ENCODE measurements around the gene BUB1B.

The BUB1B gene

GRCh38 chr15:40222131-40222530 lies 61.3 kb downstream of the BUB1B start:
- H3K36me3 ChIP-seq (ENCODE audit: insufficient read depth) = peaks cover 9% of the 10 kb centered on the region

GRCh38 chr15:40226736-40227135 lies 65.9 kb downstream of the BUB1B start:
- no peaks in the 10 kb centered on the region for H4K20me1 ChIP-seq (ENCODE audit: insufficient read depth)
- no peaks in the 10 kb centered on the region for H3K27me3 ChIP-seq (ENCODE audit: insufficient read depth, low read depth)
- H3K27ac ChIP-seq = peak overlapping the region; percentile 2; the same call in 1 of the 2 replicates
- no peaks in the 10 kb centered on the region for H3K79me2 ChIP-seq (ENCODE audit: insufficient read depth, low read depth)
- no peak overlapping the region for H3K4me2 ChIP-seq
- H2AFZ ChIP-seq (ENCODE audit: low read depth) = no peak overlapping the region
- peaks cover 19% of the 10 kb centered on the region for H3K4me1 ChIP-seq (ENCODE audit: low read depth, poor library complexity, severe bottlenecking)
- no peak overlapping the region for H3K4me3 ChIP-seq (IDR thresholded peaks at IDR 0.05; ENCODE audit: insufficient read depth, low read depth, low read length)
- TF ChIP-seq CTCF (conservative IDR thresholded peaks at IDR 0.05; ENCODE audit: low read depth, low read length) = no peak
- no peak overlapping the region for H3K9ac ChIP-seq
- H3K36me3 ChIP-seq (ENCODE audit: insufficient read depth) = no peaks in the 10 kb centered on the region

More at GRCh38 chr15:40222131-40222530, 61.3 kb downstream of the BUB1B start:
- Histone ChIP-seq H3K4me1 (ENCODE audit: low read depth, poor library complexity, severe bottlenecking) (peaks cover 19% of the 10 kb centered on the region), H3K27ac (no peak overlapping the region), H3K27me3 (ENCODE audit: insufficient read depth, low read depth) (no peaks in the 10 kb centered on the region), H3K4me2 (no peak overlapping the region), H2AFZ (ENCODE audit: low read depth) (no peak overlapping the region), H3K9ac (no peak overlapping the region), H3K4me3 (IDR thresholded peaks at IDR 0.05; ENCODE audit: insufficient read depth, low read depth, low read length) (no peak overlapping the region), H3K79me2 (ENCODE audit: insufficient read depth, low read depth) (no peaks in the 10 kb centered on the region), H4K20me1 (ENCODE audit: insufficient read depth) (no peaks in the 10 kb centered on the region)
- TF ChIP-seq CTCF (conservative IDR thresholded peaks at IDR 0.05; ENCODE audit: low read depth, low read length) = no peak

GRCh38 chr15:40229316-40229715 lies 68.4 kb downstream of the BUB1B start:
- Histone ChIP-seq H3K4me2 (no peak overlapping the region), H3K4me3 (IDR thresholded peaks at IDR 0.05; ENCODE audit: insufficient read depth, low read depth, low read length) (no peak overlapping the region), H2AFZ (ENCODE audit: low read depth) (no peak overlapping the region), H3K79me2 (ENCODE audit: insufficient read depth, low read depth) (no peaks in the 10 kb centered on the region), H3K9ac (no peak overlapping the region), H3K36me3 (ENCODE audit: insufficient read depth) (no peaks in the 10 kb centered on the region), H3K4me1 (ENCODE audit: low read depth, poor library complexity, severe bottlenecking) (peaks cover 36% of the 10 kb centered on the region), H4K20me1 (ENCODE audit: insufficient read depth) (no peaks in the 10 kb centered on the region), H3K27ac (no peak overlapping the region), H3K27me3 (ENCODE audit: insufficient read depth, low read depth) (no peaks in the 10 kb centered on the region)
- TF ChIP-seq CTCF (conservative IDR thresholded peaks at IDR 0.05; ENCODE audit: low read depth, low read length) = no peak

- no peak for TF ChIP-seq CTCF (conservative IDR thresholded peaks at IDR 0.05; ENCODE audit: low read depth, low read length)
- H3K36me3 ChIP-seq (ENCODE audit: insufficient read depth) = no peaks in the 10 kb centered on the region
- no peak overlapping the region for H3K4me2 ChIP-seq
- no peak overlapping the region for H2AFZ ChIP-seq (ENCODE audit: low read depth)
- H4K20me1 ChIP-seq (ENCODE audit: insufficient read depth) = no peaks in the 10 kb centered on the region
- no peaks in the 10 kb centered on the region for H3K79me2 ChIP-seq (ENCODE audit: insufficient read depth, low read depth)
- no peak overlapping the region for H3K27ac ChIP-seq
- H3K27me3 ChIP-seq (ENCODE audit: insufficient read depth, low read depth) = no peaks in the 10 kb centered on the region
- peaks cover 42% of the 10 kb centered on the region for H3K4me1 ChIP-seq (ENCODE audit: low read depth, poor library complexity, severe bottlenecking)
- H3K9ac ChIP-seq = no peak overlapping the region
- H3K4me3 ChIP-seq (IDR thresholded peaks at IDR 0.05; ENCODE audit: insufficient read depth, low read depth, low read length) = no peak overlapping the region
Observed at GRCh38 chr15:40229956-40230355, 69.1 kb downstream of the BUB1B start.

Measured in KMS-11 (cell line).